Measurements from ENCODE around the gene INAFM2.

INAFM2 gene

GRCh38 chr15:40282869-40283614 is 40.5 kb upstream of the INAFM2 start, which contains the start of gene ANKRD63:
TSS of gene ANKRD63 (minus strand) at chr15:40283064. CDS start at chr15:40282586, 478 bp downstream.
- DNase-seq (ENCODE audit: insufficient read length, low spot score): peak; percentile 72
- no peak for FAIRE-seq
- no peak for TF ChIP-seq CTCF (IDR thresholded peaks at IDR 0.05; ENCODE audit: insufficient read depth, missing control alignments)

GRCh38 chr15:40283615-40284300 is 39.7 kb upstream of the INAFM2 start:
- TF ChIP-seq CTCF (IDR thresholded peaks at IDR 0.05; ENCODE audit: insufficient read depth, missing control alignments): no peak
- DNase-seq (ENCODE audit: insufficient read length, low spot score): no peak
- no peak for FAIRE-seq

- no peak for TF ChIP-seq CTCF (IDR thresholded peaks at IDR 0.05; ENCODE audit: insufficient read depth, missing control alignments)
- FAIRE-seq (no peak), DNase-seq (ENCODE audit: insufficient read length, low spot score) (no peak)
Measured at GRCh38 chr15:40285151-40285550, 38.3 kb upstream of the INAFM2 start.

GRCh38 chr15:40285554-40286011 is 37.9 kb upstream of the INAFM2 start:
- TF ChIP-seq CTCF (IDR thresholded peaks at IDR 0.05; ENCODE audit: insufficient read depth, missing control alignments): no peak
- DNase-seq (ENCODE audit: insufficient read length, low spot score): no peak
- FAIRE-seq: no peak

GRCh38 chr15:40286061-40286532 is 37.4 kb upstream of the INAFM2 start:
- FAIRE-seq (no peak), DNase-seq (ENCODE audit: insufficient read length, low spot score) (no peak)
- TF ChIP-seq CTCF (IDR thresholded peaks at IDR 0.05; ENCODE audit: insufficient read depth, missing control alignments): no peak

- no peak for TF ChIP-seq CTCF (IDR thresholded peaks at IDR 0.05; ENCODE audit: insufficient read depth, missing control alignments)
- DNase-seq (ENCODE audit: insufficient read length, low spot score) (no peak), FAIRE-seq (no peak)
Measured at GRCh38 chr15:40286794-40287193, 36.7 kb upstream of the INAFM2 start.

- FAIRE-seq: no peak
- no peak for TF ChIP-seq CTCF (IDR thresholded peaks at IDR 0.05; ENCODE audit: insufficient read depth, missing control alignments)
- DNase-seq (ENCODE audit: insufficient read length, low spot score): no peak
Measured at GRCh38 chr15:40287505-40287904, 36.0 kb upstream of the INAFM2 start.
